Testis (tissue), 2 donors: ENCODE results near the gene CFB.
"Not testable (repeated sequence)": the region's sequence is repeated elsewhere in the genome, so short reads cannot be mapped to it uniquely, and the experiment has no call there.

Experiments
- POLR2A ChIP-seq: fragments of 450-650 bp; IDR thresholded peaks from one replicate; pipeline ENCODE4 v1.6.1; 2017; ENCODE audit warnings: antibody characterized with exemption, mild to moderate bottlenecking, moderate library complexity
- TF ChIP-seq, protein P1 (sequence below), 3 experiments: fragments of 450-650 bp in 2 of 3; fragments of 200-600 bp in 1 of 3; sonication (generic) in 1 of 3; IDR thresholded peaks; one replicate each; pipeline ENCODE4 v1.5.1; 2016 to 2019; ENCODE audit warnings: antibody characterized with exemption in 3 of 3, mild to moderate bottlenecking in 2 of 3, moderate library complexity in 1 of 3

DNA sequence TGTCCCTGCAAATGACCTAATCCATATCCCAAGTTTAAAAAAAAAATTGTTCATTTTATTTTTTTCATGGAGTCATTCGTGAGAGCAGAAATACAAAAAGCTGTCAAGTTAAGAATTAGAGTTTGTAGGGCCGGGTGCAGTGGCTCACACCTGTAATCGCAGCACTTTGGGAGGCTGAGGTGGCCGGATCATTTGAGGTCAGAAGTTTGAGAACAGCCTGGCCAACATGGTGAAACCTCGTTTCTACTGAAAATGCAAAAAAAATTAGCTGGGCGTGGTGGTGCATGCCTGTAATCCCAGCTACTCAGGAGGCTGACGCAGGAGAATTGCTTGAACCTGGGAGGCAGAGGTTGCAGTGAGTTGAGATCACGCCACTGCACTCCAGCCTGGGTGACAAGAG is 39.2 kb upstream of the CFB start:
- not testable (repeated sequence) for TF ChIP-seq POLR2A
- TF ChIP-seq, protein P1, sequence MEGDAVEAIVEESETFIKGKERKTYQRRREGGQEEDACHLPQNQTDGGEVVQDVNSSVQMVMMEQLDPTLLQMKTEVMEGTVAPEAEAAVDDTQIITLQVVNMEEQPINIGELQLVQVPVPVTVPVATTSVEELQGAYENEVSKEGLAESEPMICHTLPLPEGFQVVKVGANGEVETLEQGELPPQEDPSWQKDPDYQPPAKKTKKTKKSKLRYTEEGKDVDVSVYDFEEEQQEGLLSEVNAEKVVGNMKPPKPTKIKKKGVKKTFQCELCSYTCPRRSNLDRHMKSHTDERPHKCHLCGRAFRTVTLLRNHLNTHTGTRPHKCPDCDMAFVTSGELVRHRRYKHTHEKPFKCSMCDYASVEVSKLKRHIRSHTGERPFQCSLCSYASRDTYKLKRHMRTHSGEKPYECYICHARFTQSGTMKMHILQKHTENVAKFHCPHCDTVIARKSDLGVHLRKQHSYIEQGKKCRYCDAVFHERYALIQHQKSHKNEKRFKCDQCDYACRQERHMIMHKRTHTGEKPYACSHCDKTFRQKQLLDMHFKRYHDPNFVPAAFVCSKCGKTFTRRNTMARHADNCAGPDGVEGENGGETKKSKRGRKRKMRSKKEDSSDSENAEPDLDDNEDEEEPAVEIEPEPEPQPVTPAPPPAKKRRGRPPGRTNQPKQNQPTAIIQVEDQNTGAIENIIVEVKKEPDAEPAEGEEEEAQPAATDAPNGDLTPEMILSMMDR (IDR thresholded peaks at IDR 0.05): not testable (repeated sequence)
